NCI-H524 treated with DMSO at 0.1 percent for 48 hours (cell line): Measurements from ENCODE around the gene YES1.
A peak's percentile ranks its signal among the peaks of the same experiment; 100 is the strongest.

Experiments
- DNase-seq: peaks from one replicate; lab custom pipeline; 2025; lab: John Stamatoyannopoulos, UW

YES1 gene

DNA sequence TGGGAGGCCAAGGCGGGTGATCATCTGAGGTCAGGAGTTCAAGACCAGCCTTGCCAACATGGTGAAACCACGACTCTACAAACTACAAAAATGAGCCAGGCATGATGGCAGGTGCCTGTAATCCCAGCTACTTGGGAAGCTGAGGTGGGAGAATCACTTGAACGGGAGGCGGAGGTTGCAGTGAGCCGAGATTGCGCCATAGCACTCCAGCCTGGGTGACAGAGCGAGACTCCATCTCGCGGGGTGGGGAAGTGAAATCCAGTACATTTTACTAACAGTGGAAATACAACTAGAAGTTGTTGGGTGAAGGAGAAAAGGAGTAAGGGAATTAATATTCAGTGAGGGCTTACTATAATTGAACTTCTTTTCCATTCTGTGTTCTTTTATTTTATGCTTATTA, 86.4 kb downstream of the YES1 start:
- no peak for DNase-seq

DNA sequence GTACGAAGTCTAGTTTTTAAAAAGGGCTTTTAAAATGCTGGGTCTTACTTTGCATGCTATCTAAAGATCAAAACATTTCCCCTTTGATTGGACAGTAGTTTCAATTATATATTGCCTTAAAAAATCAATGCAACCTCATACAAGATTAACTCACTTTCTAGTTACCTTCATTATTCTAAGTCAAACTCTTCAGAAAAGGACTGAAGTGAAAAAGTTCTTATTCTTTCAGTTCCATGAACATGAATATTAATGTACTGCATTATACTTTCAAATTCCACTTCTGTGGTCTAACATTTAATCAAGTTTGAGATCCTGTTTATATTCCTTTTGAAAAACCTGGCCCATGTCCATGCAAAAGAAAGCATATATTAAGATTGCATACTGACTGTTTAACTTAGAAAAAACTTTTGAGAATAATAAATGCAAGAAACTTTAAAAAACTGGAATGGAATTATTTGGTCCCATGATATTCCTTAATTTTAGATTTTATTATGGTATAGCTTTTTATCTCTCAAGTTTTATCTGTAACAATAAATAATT, 88.4 kb downstream of the YES1 start:
- DNase-seq, result no peak

DNA sequence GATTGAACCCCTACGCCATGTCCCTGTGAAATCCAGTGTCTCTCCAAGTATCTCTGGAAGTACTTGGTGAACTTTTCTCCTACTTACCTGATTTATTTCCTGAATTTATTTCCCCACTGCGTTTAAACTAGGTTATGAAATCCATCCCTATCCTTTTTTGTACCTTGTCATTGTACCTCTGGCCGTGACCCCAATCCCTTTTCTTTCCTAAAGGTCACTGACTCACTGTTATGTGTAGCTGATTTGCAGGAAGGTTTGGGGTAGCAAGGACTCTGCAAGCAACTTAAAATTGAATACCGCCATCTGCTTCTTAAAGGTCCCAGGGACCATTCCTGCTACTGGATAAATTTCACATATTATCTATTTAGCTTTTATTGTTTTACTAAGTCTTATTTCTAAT, 95.0 kb downstream of the YES1 start:
- no peak for DNase-seq

DNA sequence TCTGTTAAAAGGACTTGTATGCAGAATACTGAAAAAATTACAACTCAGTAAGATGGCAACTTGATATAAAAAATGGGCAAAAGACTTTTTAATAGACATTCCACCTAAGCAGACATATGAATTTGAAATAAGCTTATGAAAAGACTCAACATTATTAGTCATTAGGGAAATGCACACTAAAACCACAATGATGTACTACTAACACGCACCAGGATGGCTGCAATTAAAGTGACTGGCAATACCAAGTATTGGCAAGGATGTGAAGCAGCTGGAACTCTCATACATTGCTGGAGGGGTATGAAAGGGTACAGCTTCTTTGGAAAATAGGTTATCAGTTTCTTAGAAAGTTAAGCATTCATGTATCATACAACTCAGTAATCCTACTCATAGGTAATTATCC, 96.4 kb downstream of the YES1 start:
- DNase-seq, result no peak

DNA sequence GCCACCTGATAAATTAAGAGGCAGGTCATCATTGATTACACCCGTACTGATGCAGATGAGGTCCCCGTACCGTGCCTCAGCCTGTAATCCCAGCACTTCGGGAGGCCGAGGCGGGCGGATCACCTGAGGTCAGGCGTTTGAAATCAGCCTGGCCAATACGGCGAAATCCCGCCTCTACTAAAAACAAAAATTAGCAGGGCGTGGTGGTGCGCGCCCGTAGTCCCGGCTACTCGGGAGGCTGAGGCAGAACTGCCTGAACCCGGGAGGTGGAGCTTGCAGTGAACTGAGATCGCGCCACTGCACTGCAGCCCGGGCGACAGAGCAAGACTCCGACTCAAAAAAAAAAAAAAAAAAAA, 98.9 kb downstream of the YES1 start:
- DNase-seq, result no peak

DNA sequence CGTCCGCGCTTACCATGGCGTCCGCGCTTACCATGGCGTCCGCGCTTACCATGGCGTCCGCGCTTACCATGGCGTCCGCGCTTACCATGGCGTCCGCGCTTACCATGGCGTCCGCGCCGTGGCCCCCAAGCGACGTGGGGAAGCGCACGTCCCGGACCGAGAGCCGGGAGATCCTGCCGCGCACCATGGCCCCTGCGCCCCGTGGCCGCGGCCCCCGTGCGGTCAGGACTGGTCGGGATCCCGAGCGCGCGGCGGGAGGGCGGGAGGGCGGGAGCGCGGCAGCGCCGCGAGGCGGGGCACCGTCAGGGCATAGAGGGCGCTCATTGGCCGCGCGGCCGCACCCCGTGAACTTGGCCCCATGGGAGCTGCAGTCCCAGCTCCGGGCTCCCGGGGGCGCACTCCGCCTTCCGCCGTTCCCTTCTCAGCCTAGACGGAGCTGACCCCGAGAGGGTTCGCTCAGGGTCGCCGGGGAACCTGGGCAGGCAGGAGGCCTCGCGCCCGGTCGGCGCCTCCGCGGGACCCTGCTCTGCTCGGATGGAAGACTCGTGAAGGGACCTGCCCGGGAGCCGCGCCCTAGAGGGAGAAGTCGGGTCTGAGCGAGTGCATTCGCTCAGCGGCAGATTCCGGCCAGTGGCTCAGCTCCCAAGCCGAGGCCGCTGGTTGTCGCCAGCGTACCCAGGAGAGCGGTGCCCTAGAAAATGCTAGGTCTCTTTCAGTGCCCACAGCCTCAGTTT, 99.5 kb downstream of the YES1 start, which contains the start of gene ENOSF1:
Gene ENOSF1 (minus strand): TSS at position 230 of the 734 bp plus-strand sequence. CDS start 43 bp downstream, at position 187.
- no peak for DNase-seq

DNA sequence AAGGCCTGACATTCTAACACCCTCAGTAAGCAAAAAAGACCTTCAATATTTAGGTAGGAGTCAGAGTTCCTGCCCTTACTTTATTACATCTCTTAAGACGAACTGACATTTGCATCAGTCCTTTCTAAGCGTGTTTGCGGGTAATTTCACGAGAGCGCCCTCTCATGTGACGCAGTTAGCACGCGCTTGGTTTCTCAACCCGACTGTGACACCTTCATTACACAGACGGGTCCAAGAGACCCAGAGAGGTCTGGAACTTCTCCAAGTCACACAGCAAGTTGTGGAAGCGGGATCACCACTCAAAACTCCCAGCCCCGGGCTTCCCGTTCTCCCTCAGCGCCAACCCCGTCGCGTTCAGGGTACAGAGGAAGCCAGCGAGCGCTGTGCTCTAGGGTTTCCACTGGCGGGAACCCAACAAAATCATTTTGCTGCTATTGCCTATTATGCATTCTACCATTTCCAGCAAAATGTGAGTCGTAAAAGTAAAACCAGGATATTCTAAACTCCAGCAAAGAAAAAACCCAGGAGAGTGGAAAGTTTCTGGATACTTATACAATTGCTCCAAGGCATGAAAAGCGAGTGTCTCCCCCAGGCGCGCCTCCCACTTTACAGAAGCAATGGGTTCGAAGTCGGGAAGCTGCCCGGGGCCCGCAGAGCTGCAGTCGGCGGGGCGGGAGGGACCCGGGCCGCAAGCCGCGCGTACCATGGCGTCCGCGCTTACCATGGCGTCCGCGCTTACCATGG, 100.2 kb downstream of the YES1 start:
- no peak for DNase-seq

DNA sequence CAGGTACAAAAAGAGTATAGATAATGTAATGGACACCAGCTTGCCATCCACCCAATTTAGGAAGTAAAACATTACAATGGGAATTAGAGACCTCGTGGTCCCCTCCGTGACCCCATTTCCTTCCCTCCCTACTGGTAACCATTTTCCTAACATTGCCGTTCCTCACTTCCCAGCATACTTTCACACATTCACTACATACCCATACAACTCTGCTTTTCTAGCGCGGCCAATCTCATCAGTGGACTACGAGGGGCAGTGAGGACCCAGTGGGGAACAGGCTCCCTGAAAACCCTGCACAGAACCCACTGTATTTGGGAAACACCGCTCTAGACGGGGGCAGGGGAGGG, 100.8 kb downstream of the YES1 start:
- DNase-seq, result no peak

DNA sequence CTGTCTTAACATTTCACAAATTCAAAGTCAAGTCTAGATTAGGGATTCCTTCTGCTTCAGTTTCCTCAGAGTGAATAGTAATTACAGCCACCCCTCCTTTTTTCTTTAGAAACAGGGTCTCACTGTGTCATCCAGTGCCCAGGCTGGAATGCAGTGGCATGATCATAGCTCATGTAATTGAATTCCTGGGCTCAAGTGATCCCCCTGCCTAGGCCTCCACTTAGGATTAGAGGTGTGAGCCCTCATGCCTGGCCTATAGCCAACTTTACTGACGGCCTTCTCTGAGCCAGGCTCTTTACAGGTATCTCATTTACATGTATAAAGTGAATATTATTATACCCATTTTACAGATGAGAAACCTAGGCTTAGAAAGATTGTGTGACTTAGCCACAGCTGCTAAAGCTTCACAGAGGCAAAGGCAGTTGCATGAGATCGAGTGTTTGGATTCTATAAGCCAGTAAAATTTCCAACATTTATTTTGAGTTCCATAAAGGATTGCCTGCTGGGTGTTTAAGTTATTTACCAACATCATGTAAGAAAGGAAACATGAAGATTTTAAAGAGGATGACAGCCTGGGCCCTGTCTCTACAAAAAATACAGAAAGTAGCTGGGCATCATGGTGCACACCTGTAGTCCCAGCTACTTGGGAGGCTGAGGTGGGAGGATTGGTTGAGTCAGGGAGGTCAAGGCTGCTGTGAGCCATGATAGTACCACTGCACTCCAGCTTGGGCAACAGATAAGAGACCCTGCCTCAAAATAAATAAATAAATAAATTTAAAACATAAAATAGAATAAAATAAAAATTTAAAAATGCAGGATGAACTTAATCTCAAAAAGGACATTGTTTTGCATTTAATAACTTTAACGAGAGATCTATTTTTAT, 101.4 kb downstream of the YES1 start:
- no peak for DNase-seq

DNA sequence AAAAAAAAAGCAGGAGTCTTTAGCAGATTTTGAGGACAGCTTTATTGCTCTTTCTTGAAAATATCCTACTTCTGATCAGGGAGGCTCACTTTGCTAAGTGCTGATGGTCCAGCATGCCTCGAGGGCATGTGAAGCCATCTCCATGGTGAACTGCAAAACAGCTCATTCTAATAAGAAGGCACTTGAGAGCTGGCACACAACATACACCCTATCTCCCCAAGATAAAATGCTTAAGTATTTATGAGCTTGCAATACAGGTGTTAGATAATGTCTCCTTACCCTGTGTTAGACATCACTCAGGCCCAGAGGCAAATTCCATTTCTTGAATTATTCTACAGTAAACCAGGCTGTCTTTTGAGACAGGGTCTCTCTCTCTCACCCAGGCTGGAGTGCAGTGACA, 102.3 kb downstream of the YES1 start:
- DNase-seq, result no peak

DNA sequence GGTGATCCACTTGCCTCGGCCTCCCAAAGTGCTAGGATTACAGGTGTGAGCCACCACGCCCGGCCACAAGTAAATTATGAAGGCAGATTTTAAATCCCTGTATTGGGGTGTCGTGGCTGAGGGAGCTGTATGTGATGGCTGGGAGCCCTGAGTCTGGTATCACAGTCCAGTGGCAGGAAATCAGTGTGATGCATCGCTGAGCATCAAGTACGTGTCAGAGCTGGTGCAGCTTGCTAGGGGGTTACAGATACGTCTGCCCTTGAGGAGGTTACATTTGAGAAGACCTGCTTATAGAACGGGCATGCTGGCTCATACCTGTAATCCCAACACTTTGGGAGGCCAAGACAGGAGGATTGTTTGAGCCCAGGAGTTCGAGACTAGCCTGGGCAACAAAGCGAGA, 103.9 kb downstream of the YES1 start:
- no peak for DNase-seq

DNA sequence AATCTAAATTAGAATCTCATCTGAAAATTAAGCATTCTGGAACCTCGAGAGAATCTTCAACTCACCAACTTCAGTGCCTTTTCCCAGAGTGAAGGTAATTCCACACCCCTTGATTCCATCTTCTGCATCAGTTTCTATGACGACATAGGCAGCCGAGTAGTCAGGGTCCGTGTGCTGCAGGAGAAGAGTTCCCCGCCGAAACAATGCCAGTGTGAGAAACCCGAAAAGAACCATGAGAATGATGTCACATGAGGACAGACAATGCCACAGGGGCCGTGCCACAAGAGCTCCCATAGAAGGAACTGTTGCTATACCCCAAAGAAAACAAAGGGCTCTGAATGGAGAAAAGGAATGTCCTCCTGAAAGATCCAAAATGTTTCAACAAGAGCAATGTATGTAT, 105.6 kb downstream of the YES1 start:
- DNase-seq, result no peak

DNA sequence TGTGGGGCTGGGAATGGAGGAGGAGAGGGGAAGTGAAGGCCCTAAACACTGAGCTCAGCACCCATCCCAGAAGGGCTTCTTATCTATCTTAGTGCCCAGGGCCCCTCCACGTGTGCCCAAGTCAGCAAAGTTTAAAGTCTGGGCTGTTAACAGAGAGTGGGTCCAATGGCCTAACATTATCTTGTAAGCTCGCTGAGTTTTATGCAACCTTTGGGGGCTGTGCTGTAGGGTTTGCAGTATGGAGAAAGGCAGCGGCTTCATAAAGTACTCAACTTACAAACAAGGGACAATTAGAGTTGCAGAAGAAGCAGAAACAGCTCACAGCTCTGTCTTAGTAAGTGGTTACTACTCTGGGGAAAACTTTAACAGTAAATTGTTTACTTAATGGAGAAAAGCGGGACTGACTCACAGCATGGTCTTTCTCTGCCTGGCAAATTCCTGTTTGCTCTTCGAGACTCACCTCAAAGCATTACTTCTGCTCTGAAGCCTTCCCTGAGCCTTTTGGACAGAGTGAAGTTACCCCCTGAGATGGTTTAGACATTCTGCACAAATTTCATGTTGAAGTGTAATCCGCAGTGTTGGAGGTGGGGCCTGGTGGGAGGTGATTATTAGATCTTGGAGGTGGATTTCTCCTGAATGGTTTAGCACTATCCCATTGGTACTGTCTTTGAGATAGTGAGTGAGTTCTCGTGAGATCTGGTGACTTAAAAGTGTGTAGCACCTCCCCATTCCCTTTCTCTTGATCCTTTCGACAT, 108.7 kb downstream of the YES1 start:
- DNase-seq, result no peak

DNA sequence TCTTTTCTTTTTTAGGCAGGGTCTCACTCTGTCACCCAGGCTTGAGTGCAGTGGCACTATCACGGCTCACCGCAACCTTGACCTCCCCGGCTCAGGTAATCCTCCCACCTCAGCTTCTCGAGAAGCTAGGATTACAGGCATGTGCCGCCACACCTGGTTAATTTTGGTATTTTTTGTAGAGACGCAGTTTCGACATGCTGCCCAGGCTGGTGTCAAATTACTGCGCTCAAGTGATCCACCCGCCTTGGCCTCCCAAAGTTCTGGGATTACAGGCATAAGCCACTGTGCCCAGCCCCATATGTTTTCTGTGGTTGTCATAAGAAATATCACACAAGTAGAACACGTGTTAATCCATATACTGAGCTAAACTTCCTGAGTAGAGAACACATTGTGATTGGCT, 114.2 kb downstream of the YES1 start:
- peak; percentile 66 for DNase-seq

DNA sequence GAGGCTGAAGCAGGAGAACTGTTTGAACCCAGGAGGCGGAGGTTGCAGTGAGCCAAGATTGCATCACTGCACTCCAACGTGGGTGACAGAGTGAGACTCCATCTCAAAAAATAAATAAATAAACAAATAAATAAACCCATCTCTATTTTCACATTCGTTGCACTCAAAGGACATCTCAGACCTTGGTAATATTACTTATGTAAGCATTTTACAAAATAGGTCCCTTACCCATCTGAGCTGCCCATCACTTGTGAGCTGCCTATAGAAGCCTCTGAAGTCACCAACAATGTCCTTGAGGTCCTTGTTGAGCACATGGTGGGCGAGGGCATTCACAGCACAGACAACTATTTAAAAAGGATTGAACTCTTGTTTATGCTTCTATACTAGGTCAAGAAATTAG, 115.0 kb downstream of the YES1 start:
- no peak for DNase-seq

DNA sequence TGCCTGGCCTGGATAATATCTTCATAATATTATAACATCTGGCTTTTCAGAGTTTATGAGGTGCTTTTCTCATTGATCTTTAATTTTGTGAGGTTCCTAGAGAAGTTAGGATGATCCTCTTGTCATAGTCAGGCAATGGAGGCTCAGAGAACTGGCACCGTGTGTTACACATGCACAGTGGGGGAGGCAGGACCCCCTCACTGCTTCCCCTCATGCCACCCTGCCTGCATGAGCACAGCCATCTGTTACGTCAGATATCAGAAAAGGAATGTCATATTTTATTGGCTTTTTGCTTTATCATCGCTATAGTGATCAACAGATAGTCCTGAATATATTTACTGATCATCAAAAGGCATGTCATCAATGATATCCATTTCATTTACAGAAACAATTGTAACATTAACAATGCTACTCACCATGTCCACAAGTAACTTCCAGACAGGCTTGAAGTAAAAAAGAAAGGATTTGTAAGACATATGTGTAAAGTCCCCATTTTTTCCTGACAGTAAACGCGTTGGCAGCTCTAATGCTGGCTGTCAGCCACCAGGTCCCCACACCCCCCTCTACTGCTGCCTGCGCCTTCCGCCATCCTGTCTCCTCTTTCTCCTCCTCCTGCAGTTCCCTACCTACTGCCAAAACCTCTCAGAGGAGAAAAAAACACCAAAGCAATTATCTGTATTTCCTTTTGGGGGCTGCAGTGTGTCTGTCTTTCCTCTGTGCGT, 118.4 kb downstream of the YES1 start:
- no peak for DNase-seq

DNA sequence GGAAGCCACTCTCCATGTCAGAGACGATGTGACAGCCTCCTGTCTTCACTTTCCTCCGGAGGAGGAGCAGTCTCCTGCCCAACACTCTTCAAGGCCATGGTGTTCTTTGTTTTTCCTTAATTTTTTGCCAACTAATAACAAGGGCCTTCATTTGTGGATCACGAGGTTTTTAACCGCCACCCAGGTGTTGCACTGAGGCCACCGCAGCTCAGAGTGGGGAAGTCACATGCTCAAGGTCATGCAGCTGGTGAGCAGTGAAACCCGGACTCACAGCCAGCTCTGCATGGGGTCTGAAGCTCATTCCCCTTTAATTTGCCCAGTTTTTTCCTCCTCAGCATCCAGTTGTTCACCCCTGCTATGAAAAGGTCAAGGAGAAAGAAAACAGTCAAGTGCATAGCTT, 119.2 kb downstream of the YES1 start:
- no peak for DNase-seq

DNA sequence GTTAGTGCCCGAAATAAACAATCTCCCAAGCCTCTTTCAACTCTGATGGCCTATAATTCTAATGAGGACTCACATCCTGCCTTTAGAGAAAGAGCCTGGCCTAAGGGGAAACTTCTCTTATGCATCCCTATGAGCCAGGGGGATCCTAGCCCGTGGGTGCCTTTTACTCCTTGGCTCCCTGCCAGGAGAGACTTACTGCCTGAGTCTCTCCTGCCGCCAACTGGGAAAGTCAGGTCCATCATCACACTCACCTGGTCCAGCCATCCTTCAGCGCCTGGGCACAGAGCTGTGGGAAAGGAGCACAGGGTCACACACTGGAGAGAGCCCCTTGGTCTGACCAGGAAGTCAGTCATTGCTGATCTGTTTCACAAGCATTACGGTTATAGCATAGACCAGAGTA, 123.7 kb downstream of the YES1 start:
- no peak for DNase-seq

DNA sequence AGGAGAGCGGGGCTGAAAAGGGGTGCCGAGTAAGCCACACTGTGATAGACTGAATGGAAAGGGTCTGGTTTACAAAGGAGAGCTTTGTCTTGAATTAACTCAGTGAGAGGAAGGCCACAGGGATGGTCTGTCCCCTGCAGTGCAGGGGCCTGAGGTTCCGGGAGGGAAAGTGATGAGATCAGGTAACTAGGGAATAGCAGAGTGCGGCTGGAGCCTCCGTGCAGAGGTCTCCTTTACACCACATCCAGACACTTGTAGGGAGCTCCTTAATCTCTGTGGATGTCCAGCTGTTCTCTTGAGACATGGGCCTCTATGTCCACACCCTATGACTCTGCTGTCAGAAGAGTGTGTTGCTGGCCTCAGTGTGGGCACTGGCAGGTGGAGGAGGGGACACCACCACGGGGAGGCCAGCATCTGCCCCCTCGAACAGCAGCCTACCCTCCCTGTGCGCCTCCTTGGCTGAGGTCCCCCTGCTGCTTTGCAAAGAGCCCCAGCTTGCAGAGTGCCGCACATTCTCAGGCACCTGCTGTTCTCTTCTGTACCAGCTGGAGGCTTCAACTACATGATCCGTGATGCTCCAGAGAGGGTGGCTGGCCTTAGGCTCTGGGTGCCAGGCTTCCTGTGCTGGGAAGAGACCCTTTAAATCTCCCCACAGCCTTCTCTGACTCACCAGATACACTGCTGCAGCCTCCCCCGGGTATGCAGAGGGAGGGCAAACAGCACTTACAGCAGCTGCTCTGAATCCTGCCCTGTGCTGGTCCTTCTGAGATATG, 125.5 kb downstream of the YES1 start:
- no peak for DNase-seq

DNA sequence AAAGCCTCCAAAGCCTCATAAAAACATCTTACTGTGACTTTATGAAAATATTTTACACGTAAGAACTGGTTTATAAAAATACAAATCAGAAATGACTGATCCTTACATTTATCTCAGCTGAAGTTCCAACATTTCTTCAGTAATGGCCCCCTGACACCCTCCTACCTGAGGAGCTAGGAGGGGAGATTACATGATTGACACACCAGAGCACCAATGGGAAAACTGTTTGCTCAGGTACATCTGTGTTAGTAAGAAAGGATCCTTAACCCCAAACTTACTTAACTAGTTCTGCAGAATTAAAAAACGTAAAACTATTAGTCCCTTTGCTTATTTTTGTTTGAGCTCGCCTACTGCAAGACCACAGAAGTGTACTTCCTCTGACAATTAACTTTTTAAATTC, 126.6 kb downstream of the YES1 start:
- no peak for DNase-seq
